Small intestine (tissue), 7 donors: ENCODE data around the gene PPTC7. TPM values are rescaled to one million over a fixed set of nuclear protein-coding genes. Genes with fewer than 3 reads are reported as not detected.
"Not testable (repeated sequence)": the region's sequence is repeated elsewhere in the genome, so short reads cannot be mapped to it uniquely, and the experiment has no call there.

Experiments
- DNase-seq, 2 donors: peaks; one replicate each; pipeline versions ENCODE4 v3.0.0 to v3.0.0-alpha.2; 2013
- FAIRE-seq: peaks from 2 replicates; lab custom pipeline; 2012; peaks lifted over from hg19 to GRCh38; lab: Jason Lieb, UNC
- H3K27ac ChIP-seq, 3 donors: one replicate each; pipeline ENCODE4 v1.5.1; 2013; ENCODE audit warnings: low read length in 2 of 3, mild to moderate bottlenecking in 2 of 3, control low read depth in 1 of 3, inconsistent platforms in 1 of 3, low read depth in 1 of 3, moderate library complexity in 1 of 3
- H3K27me3 ChIP-seq, 3 donors: one replicate each; pipeline ENCODE4 v1.6.1; 2013; ENCODE audit warnings: low read length in 3 of 3, inconsistent platforms in 1 of 3; ENCODE audit not compliant: control insufficient read depth in 3 of 3, insufficient read depth in 3 of 3
- H3K36me3 ChIP-seq, 3 donors: one replicate each; pipeline ENCODE4 v1.6.1; 2013; ENCODE audit warnings: low read length in 3 of 3, inconsistent platforms in 1 of 3, low read depth in 1 of 3, mild to moderate bottlenecking in 1 of 3, moderate library complexity in 1 of 3; ENCODE audit not compliant: control insufficient read depth in 3 of 3, insufficient read depth in 2 of 3
- H3K4me1 ChIP-seq, 3 donors: one replicate each; pipeline ENCODE4 v1.6.1; 2013; ENCODE audit warnings: low read length in 2 of 3, inconsistent platforms in 1 of 3, low read depth in 1 of 3, mild to moderate bottlenecking in 1 of 3, moderate library complexity in 1 of 3; ENCODE audit not compliant: control insufficient read depth in 3 of 3, insufficient read depth in 2 of 3
- H3K4me3 ChIP-seq, 3 donors: one replicate each; pipeline ENCODE4 v1.5.1; 2013; ENCODE audit warnings: low read length in 3 of 3, control low read depth in 1 of 3, inconsistent platforms in 1 of 3, low read depth in 1 of 3, mild to moderate bottlenecking in 1 of 3, moderate library complexity in 1 of 3
- H3K9me3 ChIP-seq, 2 donors: one replicate each; pipeline ENCODE4 v1.6.1; 2013; ENCODE audit warnings: low read depth in 1 of 2, low read length in 1 of 2; ENCODE audit not compliant: control insufficient read depth in 2 of 2, insufficient read depth in 1 of 2
- WGBS, 3 donors: extraction: QIAGEN DNeasy Blood & Tissue Kit; methylation state at CpG; one replicate each; pipeline ENCODE4 v1.1.7; 2013; 5-methylcytosine and 5-hydroxymethylcytosine counted together
- polyA plus RNA-seq, 4 donors: library from polyadenylated mRNA; stranded (reverse) in 3 of 4; unstranded in 1 of 4; fragments of 200-250 nt in 3 of 4; fragments of 120-200 nt in 1 of 4; gene quantifications; one replicate each; pipeline versions ENCODE4 v1.2.1 to v1.2.3, GENCODE V29; 2013
- donor health status: healthy with polysubstance abuse.
- donor health status: control.
- donor health status: control.
- donor health status: Bipolar disorder and iron deficiency.
- donor health status: healthy.

Gene PPTC7
- polyA plus RNA-seq, 4 donors: 8.6 to 21.5 (median 12.0) TPM

- no peaks in the 10 kb centered on the region for H3K36me3 ChIP-seq
- H3K27ac ChIP-seq: peak overlapping the region in 2 of 3 donors; percentile 44 to 62
- no peaks in the 10 kb centered on the region for H3K27me3 ChIP-seq
- H3K4me1 ChIP-seq: peaks cover 0 to 15% (median 7%) of the 10 kb centered on the region in 3 donors
- whole genome bisulfite sequencing, 3 donors: 21 to 68% (median 35%) methylated on average over 5 of the region's 5 CpGs
- H3K4me3 ChIP-seq: no peak overlapping the region
- DNase-seq (no peak), FAIRE-seq (no peak)
- no peaks in the 10 kb centered on the region for H3K9me3 ChIP-seq
Observed at GRCh38 chr12:110592078-110592477, 9.0 kb upstream of the PPTC7 start.

- no peak overlapping the region for H3K4me3 ChIP-seq
- peak; percentile 48 to 63 for DNase-seq
- peaks cover 0 to 15% (median 7%) of the 10 kb centered on the region in 3 donors for H3K4me1 ChIP-seq
- WGBS, 3 donors: 13 to 62% (median 36%) methylated on average over 7 of the region's 7 CpGs
- H3K27me3 ChIP-seq: no peaks in the 10 kb centered on the region
- H3K27ac ChIP-seq: peak overlapping the region; percentile 27 to 96 (median 44)
- H3K36me3 ChIP-seq: no peaks in the 10 kb centered on the region
- H3K9me3 ChIP-seq: no peaks in the 10 kb centered on the region
- FAIRE-seq: no peak
Observed at GRCh38 chr12:110591451-110592051, 8.4 kb upstream of the PPTC7 start.

GRCh38 chr12:110590806-110591326, 7.7 kb upstream of the PPTC7 start:
- 13 to 23% (median 13%) methylated on average over 3 of the region's 3 CpGs for WGBS, 3 donors
- no peak overlapping the region for H3K4me3 ChIP-seq
- peak overlapping the region; percentile 27 to 96 (median 44) for H3K27ac ChIP-seq
- peaks cover 0 to 15% (median 7%) of the 10 kb centered on the region in 3 donors for H3K4me1 ChIP-seq
- no peaks in the 10 kb centered on the region for H3K9me3 ChIP-seq
- H3K27me3 ChIP-seq: no peaks in the 10 kb centered on the region
- no peak for FAIRE-seq
- DNase-seq: peak; percentile 54 to 61
- H3K36me3 ChIP-seq: no peaks in the 10 kb centered on the region

- FAIRE-seq: no peak
- Histone ChIP-seq H3K27ac (peak overlapping the region in 1 of 3 donors; percentile 96), H3K4me1 (peaks cover 0 to 15% (median 11%) of the 10 kb centered on the region in 3 donors), H3K27me3 (no peaks in the 10 kb centered on the region), H3K36me3 (no peaks in the 10 kb centered on the region), H3K9me3 (no peaks in the 10 kb centered on the region), H3K4me3 (no peak overlapping the region)
- WGBS, 3 donors: 95 to 100% (median 100%) methylated on average over 1 of the region's 1 CpG
- DNase-seq: no peak
Observed at GRCh38 chr12:110590059-110590458, 6.9 kb upstream of the PPTC7 start.

- peaks cover 2 to 18% (median 11%) of the 10 kb centered on the region in 3 donors for H3K4me1 ChIP-seq
- H3K27ac ChIP-seq, H3K36me3 ChIP-seq, DNase-seq, FAIRE-seq, H3K4me3 ChIP-seq, H3K9me3 ChIP-seq, H3K27me3 ChIP-seq: not testable (repeated sequence)
- 95 to 100% (median 100%) methylated on average over 2 of the region's 2 CpGs for WGBS, 3 donors
Observed at GRCh38 chr12:110587102-110587501, 4.0 kb upstream of the PPTC7 start.

GRCh38 chr12:110585231-110585799, 2.2 kb upstream of the PPTC7 start:
- DNase-seq (no peak), FAIRE-seq (no peak)
- no peak overlapping the region for H3K4me3 ChIP-seq
- H3K27me3 ChIP-seq: no peaks in the 10 kb centered on the region
- H3K4me1 ChIP-seq: peaks cover 7 to 9% (median 7%) of the 10 kb centered on the region in 3 donors
- H3K36me3 ChIP-seq: no peaks in the 10 kb centered on the region
- WGBS, 3 donors: 31 to 42% (median 36%) methylated on average over 7 of the region's 7 CpGs
- H3K27ac ChIP-seq: peak overlapping the region in 1 of 3 donors; percentile 56
- no peaks in the 10 kb centered on the region for H3K9me3 ChIP-seq

- peak; percentile 57 to 83 for DNase-seq
- 0% methylated on average over 89 to 104 of the region's 104 CpGs for WGBS, 3 donors
- Histone ChIP-seq H3K36me3 (no peaks in the 10 kb centered on the region), H3K4me3 (peak overlapping the region; percentile 92 to 95 (median 95)), H3K27ac (peak overlapping the region; percentile 81 to 91 (median 89)), H3K9me3 (no peaks in the 10 kb centered on the region), H3K27me3 (no peaks in the 10 kb centered on the region), H3K4me1 (peaks cover 11 to 27% (median 19%) of the 10 kb centered on the region in 3 donors)
- no peak for FAIRE-seq
Observed at GRCh38 chr12:110582276-110583136, 612 bp downstream of the PPTC7 start.

- no peaks in the 10 kb centered on the region for H3K9me3 ChIP-seq
- peak overlapping the region; percentile 92 to 95 (median 95) for H3K4me3 ChIP-seq
- H3K4me1 ChIP-seq: peaks cover 11 to 31% (median 22%) of the 10 kb centered on the region in 3 donors
- H3K36me3 ChIP-seq: no peaks in the 10 kb centered on the region
- FAIRE-seq (no peak), DNase-seq (peak in 1 of 2 donors; percentile 57)
- peak overlapping the region; percentile 81 to 91 (median 89) for H3K27ac ChIP-seq
- no peaks in the 10 kb centered on the region for H3K27me3 ChIP-seq
- WGBS, 3 donors: 0 to 2% (median 0%) methylated on average over 8 of the region's 8 CpGs
Observed at GRCh38 chr12:110581931-110582275, 1.2 kb downstream of the PPTC7 start.
